GM12878 (cell line): ENCODE results near the gene CD84. TPM values are rescaled to one million over a fixed set of nuclear protein-coding genes. Genes with fewer than 3 reads are reported as not detected.
A peak's percentile ranks its signal among the peaks of the same experiment; 100 is the strongest.
"Not testable (repeated sequence)": the region's sequence is repeated elsewhere in the genome, so short reads cannot be mapped to it uniquely, and the experiment has no call there.

Source experiments
- ATAC-seq: fragments of 200-7000 bp; cut with Tn5 transposase; 3 replicates; pipeline ENCODE4 v1.9.1; 2020; ENCODE audit warnings: mild to moderate bottlenecking, moderate library complexity
- BruUV-seq: library from RNA; stranded (reverse); fragments of 400-500 nt; replicated peaks from 2 replicates; lab custom pipeline; 2021; lab: Mats Ljungman, UMichigan
- CTCF ChIA-PET: fragments of 300-600 bp; sonication (Branson Sonifier 250); formaldehyde crosslinking; extraction: SDS; loops from one replicate; lab custom pipeline; 2021; ENCODE audit warnings: inconsistent platforms; lab: Yijun Ruan, JAX
- POLR2A ChIA-PET: fragments of 350-600 bp; formaldehyde crosslinking; extraction: SDS; loops from one replicate; lab custom pipeline; 2021; ENCODE audit warnings: inconsistent platforms; lab: Charles Lee
- RAD21 ChIA-PET: fragments of 300-600 bp; sonication (Branson Sonifier 250); formaldehyde crosslinking; loops from one replicate; lab custom pipeline; 2023; ENCODE audit warnings: antibody characterized with exemption; ENCODE audit not compliant: unreplicated experiment; lab: Charles Lee
- SMC1A ChIA-PET: fragments of 300-600 bp; sonication (Branson Sonifier 250); formaldehyde crosslinking; loops from one replicate; lab custom pipeline; 2023; ENCODE audit not compliant: unreplicated experiment, uncharacterized antibody; lab: Charles Lee
- DNase-seq: peaks from one replicate; pipeline ENCODE4 v3.0.0-alpha.2; 2011; ENCODE audit warnings: low read depth, low spot score
- FAIRE-seq: peaks from 3 replicates; lab custom pipeline; 2011; peaks lifted over from hg19 to GRCh38; lab: Jason Lieb, UNC
- H2AFZ ChIP-seq: 2 replicates; pipeline ENCODE4 v1.6.0; 2011; ENCODE audit warnings: low read depth, low read length, control low read depth; ENCODE audit not compliant: control insufficient read depth
- H3K27ac ChIP-seq: 2 replicates; pipeline ENCODE4 v1.5.1; 2011; ENCODE audit warnings: control low read depth; ENCODE audit not compliant: control insufficient read depth, insufficient read depth
- H3K27me3 ChIP-seq, 2 experiments: replicated peaks in 1 of 2; 2 replicates each; pipeline versions ENCODE4 v1.6.0 to v1.6.1; 2011; ENCODE audit warnings: low read length in 1 of 2; ENCODE audit not compliant: control insufficient read depth in 2 of 2, insufficient read depth in 2 of 2
- H3K36me3 ChIP-seq, 2 experiments: 2 replicates each; pipeline ENCODE4 v1.5.1; 2011; ENCODE audit warnings: low read length in 1 of 2; ENCODE audit not compliant: control insufficient read depth in 2 of 2, insufficient read depth in 2 of 2
- H3K4me1 ChIP-seq: 2 replicates; pipeline ENCODE4 v1.6.1; 2011; ENCODE audit warnings: mild to moderate bottlenecking, low read length, moderate library complexity, mixed read lengths; ENCODE audit not compliant: control insufficient read depth, insufficient read depth
- H3K4me2 ChIP-seq: 2 replicates; pipeline ENCODE4 v1.6.0; 2011; ENCODE audit warnings: control low read depth; ENCODE audit not compliant: control insufficient read depth, insufficient read depth
- H3K4me3 ChIP-seq: fragments of 200-600 bp; sonication (generic); 2 replicates; pipeline ENCODE4 v1.5.1; 2016
- H3K79me2 ChIP-seq: 2 replicates; pipeline ENCODE4 v1.6.0; 2011; ENCODE audit warnings: low read length; ENCODE audit not compliant: control insufficient read depth, insufficient read depth
- H3K9ac ChIP-seq: 2 replicates; pipeline ENCODE4 v1.8.0; 2011; ENCODE audit warnings: low read length, control low read depth, mixed read lengths; ENCODE audit not compliant: control insufficient read depth, insufficient read depth
- H3K9me3 ChIP-seq: replicated peaks from 3 replicates; pipeline ENCODE4 v1.5.1; 2011; ENCODE audit warnings: mild to moderate bottlenecking, low read length; ENCODE audit not compliant: control insufficient read depth, insufficient read depth
- H4K20me1 ChIP-seq: 2 replicates; pipeline ENCODE4 v1.6.0; 2011; ENCODE audit not compliant: control insufficient read depth, insufficient read depth
- CBX3 ChIP-seq: fragments of 200-600 bp; sonication (generic); IDR thresholded peaks from 2 replicates; pipeline ENCODE4 v1.6.1; 2016; ENCODE audit warnings: low read depth, borderline replicate concordance
- WGBS: methylation state at CpG from one replicate; pipeline ENCODE4 v1.1.6; 2016; ENCODE audit warnings: low lambda C conversion rate; ENCODE audit not compliant: insufficient replicate concordance, insufficient coverage; ENCODE audit errors: missing lambda C conversion rate; 5-methylcytosine and 5-hydroxymethylcytosine counted together
- in situ Hi-C: fragments of 300-500 bp; cut with MboI; formaldehyde crosslinking; loops from 9 replicates; pipeline ENCODE4 v1.14.3; 2018; ENCODE audit warnings: mixed read lengths
- intact Hi-C: fragments of 100-400 bp; cut with micrococcal nuclease; formaldehyde crosslinking; loops from one replicate; pipeline ENCODE4 v1.14.2; 2022; ENCODE audit not compliant: unreplicated experiment
- polyA plus RNA-seq, 11 experiments: library from polyadenylated mRNA; depleted of rRNA in 4 of 11; unstranded in 6 of 11; stranded (reverse) in 5 of 11; fragments of >200 nt; fragmentation: Nextera tagmentation in 4 of 11; fragmentation: Illumina TruSeq in 1 of 11; extraction: Ambion mirVana in 4 of 11; extraction: Trizol in 1 of 11; gene quantifications; 1 replicate in 1 of 11; 2 replicates in 10 of 11; pipeline versions ENCODE4 v1.2.1 to v1.2.3, GENCODE V29; 2011 to 2016; ENCODE audit warnings: inconsistent platforms in 2 of 11, missing spikeins in 2 of 11, low read depth in 1 of 11
- total RNA-seq, 4 experiments: library from RNA; depleted of rRNA in 3 of 4; stranded (reverse); fragments of >200 nt in 3 of 4; fragmentation: Illumina TruSeq in 1 of 4; extraction: Trizol in 1 of 4; gene quantifications; 2 replicates each; pipeline versions ENCODE4 v1.2.1 to v1.2.3, GENCODE V29; 2013 to 2021

The CD84 gene
- total and polyA plus RNA-seq, 10 of the 15 experiments (the other 5 are each of a cell fraction or from before 2014, with no cell fraction given): 3.4 to 20.3 (median 11.7) TPM

DNA sequence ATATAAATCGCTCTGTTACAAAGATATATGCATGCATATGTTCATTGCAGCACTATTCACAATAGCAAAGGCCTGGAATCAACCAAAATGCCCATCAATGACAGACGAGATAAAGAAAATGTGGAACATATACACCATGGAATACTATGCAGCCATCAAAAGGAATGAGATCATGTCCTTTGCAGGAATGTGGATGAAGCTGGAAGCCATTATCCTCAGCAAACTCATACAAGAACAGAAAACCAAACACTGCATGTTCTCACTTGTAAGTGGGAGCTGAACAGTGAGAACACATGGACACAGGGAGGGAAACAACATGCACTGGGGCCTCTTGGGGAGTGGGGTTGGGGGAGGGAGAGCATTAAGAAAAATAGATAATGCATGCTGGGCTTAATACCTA, 61.8 kb downstream of the CD84 start:
- RAD21 ChIA-PET: interaction anchor here (0.7 to 2.5 kb wide), 2 partner anchors 22 to 23 kb away, joined by 3 to 7 read pairs; no protein-coding TSS in a partner anchor
- H3K4me1 ChIP-seq, FAIRE-seq, H3K27ac ChIP-seq, ATAC-seq, H3K27me3 ChIP-seq, H3K4me3 ChIP-seq, H3K36me3 ChIP-seq, BruUV-seq, in situ Hi-C loops, H3K9me3 ChIP-seq, H4K20me1 ChIP-seq, DNase-seq, H3K9ac ChIP-seq, H2AFZ ChIP-seq, H3K4me2 ChIP-seq, intact Hi-C loops, CTCF ChIA-PET: not testable (repeated sequence)
- peaks cover 93% of the 10 kb centered on the region for H3K79me2 ChIP-seq
- WGBS: 50% methylated on average over 2 of the region's 2 CpGs
- TF ChIP-seq CBX3: 0 out of 2 replicates have a peak, but pooled peaks have one; percentile 1
- SMC1A ChIA-PET: interaction anchor here (0.8 to 4.6 kb wide), 4 partner anchors 23 to 87 kb away, joined by 3 to 25 read pairs (median 3); no protein-coding TSS in a partner anchor
- POLR2A ChIA-PET: interaction anchor here (0.6 to 1.0 kb wide), 2 partner anchors 42 to 78 kb away, joined by 3 read pairs; no protein-coding TSS in a partner anchor

DNA sequence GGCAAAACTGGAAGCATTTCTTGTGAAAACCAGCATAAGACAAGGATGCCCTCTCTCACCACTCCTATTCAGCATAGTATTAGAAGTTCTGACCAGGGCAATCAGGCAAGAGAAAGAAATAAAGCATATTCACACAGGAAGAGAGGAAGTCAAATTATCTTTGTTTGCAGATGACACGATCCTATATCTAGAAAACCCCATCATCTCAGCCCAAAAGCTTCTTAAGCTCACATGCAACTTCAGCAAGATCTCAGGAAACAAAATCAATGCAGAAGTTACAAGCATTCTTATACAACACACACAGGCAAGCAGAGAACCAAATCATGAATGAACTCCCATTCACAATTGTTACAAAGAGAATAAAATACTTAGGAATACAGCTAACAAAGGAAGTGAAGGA, 63.4 kb downstream of the CD84 start:
- H2AFZ ChIP-seq, BruUV-seq, in situ Hi-C loops, H4K20me1 ChIP-seq, FAIRE-seq, H3K4me1 ChIP-seq, H3K9ac ChIP-seq, intact Hi-C loops, ATAC-seq, H3K27ac ChIP-seq, H3K27me3 ChIP-seq, DNase-seq, POLR2A ChIA-PET: not testable (repeated sequence)
- peaks cover 15% of the 10 kb centered on the region for H3K9me3 ChIP-seq
- CTCF ChIA-PET: interaction anchor here (1.3 to 1.5 kb wide), 2 partner anchors 31 to 65 kb away, joined by 3 to 4 read pairs; no protein-coding TSS in a partner anchor
- RAD21 ChIA-PET: interaction anchor here (1.3 to 2.5 kb wide), 3 partner anchors 24 to 91 kb away, joined by 3 to 7 read pairs (median 3); no protein-coding TSS in a partner anchor
- peaks cover 85% of the 10 kb centered on the region for H3K79me2 ChIP-seq
- SMC1A ChIA-PET: interaction anchor here (0.7 to 4.6 kb wide), 9 partner anchors 10 to 91 kb away, joined by 3 to 25 read pairs (median 3); no protein-coding TSS in a partner anchor
- 89% methylated on average over 1 of the region's 1 CpG for WGBS
- peak overlapping the region; percentile 20; the same call in 1 of the 2 replicates for H3K4me2 ChIP-seq
- H3K4me3 ChIP-seq: 0 out of 2 replicates have a peak overlapping the region, but pooled peaks have one; percentile 9
- H3K36me3 ChIP-seq: peaks cover 9 to 12% of the 10 kb centered on the region in 2 experiments; a peak in 3 of 4 replicates
